ENCODE data around the gene TEP1. TPM values are rescaled to one million over a fixed set of nuclear protein-coding genes. Genes with fewer than 3 reads are reported as not detected.

TEP1 gene
- total and polyA plus RNA-seq, 10 of the 15 experiments (the other 5 are each of a cell fraction or from before 2014, with no cell fraction given) = 3.3 to 29.7 (median 16.8) TPM

- no peak for TF ChIP-seq EP300 (IDR thresholded peaks at IDR 0.05; ENCODE audit: borderline replicate concordance in 1 of 2, control insufficient read depth in 1 of 2, low read depth in 2 of 2, low read length in 2 of 2)
- no peak for TF ChIP-seq HCFC1 (IDR thresholded peaks at IDR 0.05; ENCODE audit: low read length)
- TF ChIP-seq E2F8 (IDR thresholded peaks at IDR 0.05; ENCODE audit: low read depth, partially characterized antibody) = no peak
- TF ChIP-seq LARP7 (IDR thresholded peaks at IDR 0.05) = no peak
- no peak for TF ChIP-seq YY1 (IDR thresholded peaks at IDR 0.05; ENCODE audit: low read depth, low read length)
- TF ChIP-seq STAT1 (conservative IDR thresholded peaks at IDR 0.05) = no peak
- no peak for TF ChIP-seq ESRRA (IDR thresholded peaks at IDR 0.05; ENCODE audit: low read length)
- TF ChIP-seq POLR2AphosphoS2 (IDR thresholded peaks at IDR 0.05; ENCODE audit: low read depth, low read length) = no peak
- no peak for TF ChIP-seq NFXL1 (IDR thresholded peaks at IDR 0.05; ENCODE audit: borderline replicate concordance)
- TF ChIP-seq ZNF622 (IDR thresholded peaks at IDR 0.05) = no peak
- TF ChIP-seq PML (IDR thresholded peaks at IDR 0.05; ENCODE audit: low read length) = no peak
- TF ChIP-seq SKIL (IDR thresholded peaks at IDR 0.05; ENCODE audit: low read depth, poor library complexity, severe bottlenecking) = no peak
Measured at GRCh38 chr14:20397511-20397910, 15.8 kb downstream of the TEP1 start (continued).
